GM18858 (cell line): ENCODE results near the gene PPIL1.
"Not testable (repeated sequence)": the region's sequence is repeated elsewhere in the genome, so short reads cannot be mapped to it uniquely, and the experiment has no call there.

Experiments
- ATAC-seq: cut with Tn5 transposase; IDR thresholded peaks from one replicate; pipeline ENCODE4 v1.9.1; 2021; ENCODE audit not compliant: unreplicated experiment

Gene PPIL1

DNA sequence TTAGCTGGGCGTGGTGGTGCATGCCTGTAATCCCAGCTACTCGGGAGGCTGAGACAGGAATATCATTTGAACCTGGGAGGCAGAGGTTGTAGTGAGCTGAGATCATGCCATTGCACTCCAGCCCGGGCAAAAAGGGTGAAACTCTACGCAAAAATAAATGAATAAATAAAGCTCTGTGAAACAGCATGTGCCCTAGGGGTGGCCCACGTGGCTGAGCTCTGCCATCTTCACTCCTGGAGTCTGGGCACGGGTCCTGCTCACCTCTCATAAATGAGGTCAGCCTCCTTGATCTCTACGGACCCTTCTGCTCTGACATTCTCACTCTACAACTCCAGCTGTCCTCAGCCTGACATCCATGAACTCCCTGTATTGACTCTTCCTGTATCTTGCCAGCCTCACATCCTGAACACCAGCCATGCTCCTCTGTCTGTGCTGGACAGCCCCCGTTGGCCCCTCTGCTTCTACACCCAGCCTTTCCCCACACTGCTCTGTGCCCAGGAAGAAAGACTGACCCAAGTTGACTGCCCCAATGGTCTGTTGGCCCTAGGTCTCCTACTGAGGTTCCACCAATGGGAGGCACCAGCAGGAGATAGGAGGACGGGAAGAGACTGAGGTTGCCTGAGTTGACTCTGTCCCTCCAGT, 57.3 kb downstream of the PPIL1 start:
- no peak for ATAC-seq

DNA sequence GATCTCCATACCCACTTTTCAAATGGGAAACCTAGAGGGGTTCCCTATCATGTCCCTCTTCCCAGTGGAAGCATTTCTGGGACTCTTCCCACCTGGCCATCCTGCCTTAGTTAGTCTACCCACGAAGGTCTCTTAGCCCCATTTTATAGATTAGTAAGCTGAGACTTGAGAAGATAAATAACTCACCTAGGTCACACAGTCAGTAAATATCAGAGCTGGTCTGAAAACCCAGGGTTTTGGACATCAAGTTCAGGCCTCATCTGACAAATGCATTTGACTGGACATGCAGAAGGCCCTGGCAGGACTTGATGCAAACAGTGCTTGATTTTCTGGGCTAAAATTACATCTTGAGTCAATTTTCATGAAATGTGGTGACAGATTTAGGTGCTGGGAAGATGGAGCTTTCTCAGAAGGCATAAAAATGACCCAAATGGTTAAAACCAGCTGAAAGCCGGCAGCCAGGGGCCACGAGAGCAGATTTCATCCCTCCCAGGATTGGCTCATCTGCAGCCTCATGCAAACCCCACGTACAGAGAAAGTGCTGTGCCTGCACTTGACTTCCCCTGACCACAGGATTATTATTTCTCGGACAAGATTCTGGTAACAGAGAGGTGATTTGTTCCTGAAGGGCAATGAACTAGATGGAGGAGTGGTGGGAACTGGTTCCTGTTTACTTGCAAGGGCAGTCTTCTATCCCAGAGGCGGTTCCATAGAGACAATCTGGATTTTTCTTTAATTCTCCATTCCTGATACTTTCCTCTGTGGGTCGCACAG, 58.5 kb downstream of the PPIL1 start:
- no peak for ATAC-seq

DNA sequence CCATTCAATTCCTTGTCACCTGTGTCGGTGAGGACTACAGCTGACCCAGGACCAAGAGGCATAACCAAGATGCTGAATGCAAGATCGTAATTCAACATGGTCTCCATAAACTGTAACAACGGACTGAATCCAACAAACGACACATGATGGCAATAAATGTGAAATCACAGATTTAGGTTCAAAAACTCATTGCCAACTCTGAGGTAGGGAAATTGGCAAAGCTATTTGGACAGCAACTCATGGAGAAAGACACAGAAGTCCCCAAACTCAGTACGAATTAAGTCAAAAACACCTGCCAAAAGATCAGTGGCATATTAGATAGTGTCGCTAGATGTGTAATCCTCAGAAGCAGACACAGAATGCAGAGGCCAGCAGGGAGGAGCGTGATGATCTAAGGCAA, 60.4 kb downstream of the PPIL1 start:
- no peak for ATAC-seq

GRCh38 chr6:36813526-36813925, 61.1 kb downstream of the PPIL1 start:
- no peak for ATAC-seq

GRCh38 chr6:36813047-36813446, 61.6 kb downstream of the PPIL1 start:
- not testable (repeated sequence) for ATAC-seq

DNA sequence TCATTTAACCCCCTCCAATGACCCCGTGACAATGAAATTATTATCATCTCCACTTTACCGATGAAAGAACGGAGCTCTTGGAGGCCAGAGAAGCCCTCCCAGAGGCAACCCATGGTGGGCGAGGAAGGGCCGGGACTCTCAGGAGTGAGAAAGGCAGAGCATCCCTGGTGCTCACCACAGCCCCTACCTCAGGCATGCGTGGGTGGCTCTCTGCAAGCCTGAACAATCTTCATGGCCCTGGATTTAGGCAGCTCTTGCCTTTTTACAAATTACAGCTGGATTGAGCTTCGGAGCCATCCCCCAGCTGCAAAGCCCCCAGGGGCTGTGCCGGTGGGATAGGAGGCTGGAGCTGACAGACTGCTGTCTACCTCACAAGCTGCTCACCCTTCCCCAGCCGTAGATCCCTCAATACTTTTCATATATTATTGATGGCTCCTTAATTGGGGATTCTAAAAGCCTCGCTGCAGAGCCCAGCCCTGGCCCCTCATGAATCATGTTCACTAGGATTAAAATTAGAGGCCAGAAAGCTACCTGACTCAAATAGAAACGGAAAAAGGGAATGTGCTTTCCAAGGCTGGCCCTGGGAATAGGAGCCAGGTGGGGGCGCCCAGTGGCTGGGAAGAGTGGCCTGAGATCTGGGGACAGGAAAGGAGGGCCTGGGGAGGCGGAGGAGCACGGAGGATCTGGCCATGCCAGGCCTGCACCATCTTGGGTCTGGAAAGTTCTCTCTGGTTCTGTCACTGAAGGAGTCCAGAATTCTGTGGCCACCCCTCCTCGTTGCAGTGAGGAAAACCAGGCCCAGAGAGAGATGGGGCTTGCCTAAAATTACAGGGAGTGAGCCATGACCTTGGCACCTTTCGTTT, 64.4 kb downstream of the PPIL1 start:
- ATAC-seq, result no peak

DNA sequence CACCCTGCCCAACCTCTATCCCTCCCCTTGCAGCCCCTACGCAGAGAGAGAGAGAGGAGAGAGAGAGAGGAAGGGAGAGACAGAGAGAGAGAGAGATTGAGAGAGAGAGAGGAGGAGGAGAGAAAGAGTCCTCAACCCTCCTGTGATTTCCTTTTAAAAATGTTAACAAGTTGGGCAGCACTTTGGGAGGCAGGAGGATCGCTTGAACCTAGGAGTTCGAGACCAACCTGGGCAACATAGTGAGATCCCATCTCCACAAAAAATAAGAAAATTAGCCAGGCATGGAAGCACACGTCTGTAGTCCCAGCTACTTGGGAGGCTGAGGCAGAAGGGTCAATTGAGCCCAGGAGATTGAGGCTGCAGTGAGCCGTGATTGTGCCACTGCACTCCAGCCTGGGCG, 65.4 kb downstream of the PPIL1 start:
- no peak for ATAC-seq

DNA sequence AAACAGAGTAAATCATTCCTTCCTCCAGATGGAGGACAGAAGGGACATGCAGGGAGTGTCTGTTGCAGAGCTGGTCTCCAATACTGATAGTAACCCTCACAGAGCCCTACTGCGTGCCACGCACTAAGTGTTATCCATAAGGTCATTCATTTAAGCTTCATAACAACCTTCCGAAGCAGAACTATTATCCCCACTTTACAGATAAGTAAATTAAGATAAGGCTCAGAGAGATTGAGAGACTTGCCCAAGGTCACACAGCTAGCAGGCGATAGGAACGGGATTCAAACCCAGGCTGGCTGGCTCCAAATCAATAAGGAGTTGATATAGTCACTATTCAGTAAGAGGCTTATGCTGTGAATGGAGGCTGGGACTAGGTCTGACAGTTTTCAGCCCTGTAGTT, 66.0 kb downstream of the PPIL1 start:
- no peak for ATAC-seq

DNA sequence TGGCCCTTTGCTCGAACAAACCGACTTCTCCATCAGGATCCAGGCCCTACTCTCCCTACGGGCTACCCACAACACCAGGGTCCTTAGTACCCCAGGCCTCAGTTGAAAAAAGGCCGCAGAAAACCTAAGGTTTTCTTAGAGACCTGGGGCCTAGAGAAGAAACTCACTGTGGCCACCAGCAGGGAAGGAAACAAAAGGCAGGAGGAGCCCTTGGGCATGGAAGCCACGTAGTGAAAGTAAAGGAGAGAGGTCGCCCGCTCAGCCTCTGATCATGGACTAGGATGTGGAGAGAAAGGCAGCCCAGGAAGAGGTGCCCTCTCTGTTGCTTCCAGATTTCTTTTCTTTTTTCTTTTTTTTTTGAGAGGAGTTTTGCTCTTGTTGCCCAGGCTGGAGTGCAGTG, 66.9 kb downstream of the PPIL1 start:
- no peak for ATAC-seq

DNA sequence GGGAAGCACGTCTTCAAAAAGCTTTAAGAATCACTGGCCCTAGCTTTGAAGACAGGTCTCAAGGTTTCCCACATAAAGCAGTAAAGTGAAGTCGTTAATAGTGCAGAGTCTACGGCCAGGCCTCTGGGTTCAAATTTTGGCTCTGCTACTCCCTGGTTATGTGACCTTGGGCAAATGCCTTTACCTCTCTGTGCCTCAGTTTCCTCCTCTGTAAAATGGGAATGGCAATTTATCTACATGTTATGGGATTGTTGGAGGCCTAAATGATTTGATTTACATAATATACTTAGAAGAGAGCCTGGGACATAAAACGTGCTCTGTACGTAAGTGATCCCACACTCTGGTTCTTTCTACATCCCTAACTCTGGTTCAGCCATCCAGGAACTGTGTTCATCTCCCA, 67.5 kb downstream of the PPIL1 start:
- no peak for ATAC-seq

DNA sequence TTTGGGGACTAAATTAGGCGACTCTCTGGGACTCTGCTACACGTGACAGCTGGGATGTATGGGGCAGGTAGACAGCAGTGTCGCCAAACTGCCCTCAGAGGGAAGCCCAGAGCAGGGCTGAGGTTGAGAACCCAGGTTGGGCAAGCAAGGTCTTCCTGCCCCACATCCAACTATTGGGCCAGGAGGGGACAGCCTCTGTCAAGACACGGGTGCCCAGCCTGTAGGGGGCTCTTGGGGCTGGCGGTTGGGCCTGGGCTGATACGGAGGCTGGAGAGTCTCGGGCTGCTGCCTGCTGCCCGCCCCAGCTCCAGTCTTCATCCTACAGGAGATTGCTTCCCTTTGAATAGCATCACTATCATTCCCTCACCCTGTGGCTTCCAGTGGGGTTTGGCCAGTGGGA, 68.7 kb downstream of the PPIL1 start:
- ATAC-seq, result no peak

DNA sequence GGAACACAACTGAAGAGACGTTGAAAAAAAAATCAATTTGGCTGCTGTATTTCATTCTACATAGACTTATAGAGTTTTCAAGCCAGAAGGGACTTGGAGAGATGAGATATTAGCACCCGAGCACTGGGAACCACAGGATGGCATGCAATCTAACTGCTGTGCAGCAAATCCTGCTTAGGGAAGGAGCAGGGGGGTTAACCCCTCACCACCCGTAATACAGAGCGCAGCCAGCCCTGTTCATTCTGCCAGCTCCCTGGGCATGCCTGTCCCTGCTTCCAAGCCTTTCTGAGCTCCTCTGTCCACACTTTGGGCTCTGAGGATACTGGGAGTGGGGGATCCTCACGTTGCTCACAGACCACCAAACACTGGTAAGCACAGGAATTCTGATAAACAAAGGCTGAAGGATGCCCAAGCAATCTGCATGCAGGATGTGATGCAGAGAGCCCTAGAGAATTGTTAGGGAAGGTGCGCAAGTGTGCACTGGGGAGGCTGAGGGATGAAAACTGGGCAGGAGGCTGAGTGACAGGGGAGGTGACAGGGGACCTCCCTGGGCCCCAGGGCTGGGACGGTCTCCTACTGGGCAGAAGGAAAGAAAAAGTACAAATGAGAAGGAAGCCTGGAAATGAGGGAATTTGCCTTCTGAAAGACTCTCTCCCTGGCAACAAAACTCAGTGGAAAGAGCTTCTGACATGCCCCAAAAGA, 69.4 kb downstream of the PPIL1 start:
- ATAC-seq, result no peak
